ENCODE results near the gene USP7. TPM values are rescaled to one million over a fixed set of nuclear protein-coding genes. Genes with fewer than 3 reads are reported as not detected.

Gene USP7
- total RNA-seq, 1 donor from 2014 or later, result 87.5 TPM

DNA sequence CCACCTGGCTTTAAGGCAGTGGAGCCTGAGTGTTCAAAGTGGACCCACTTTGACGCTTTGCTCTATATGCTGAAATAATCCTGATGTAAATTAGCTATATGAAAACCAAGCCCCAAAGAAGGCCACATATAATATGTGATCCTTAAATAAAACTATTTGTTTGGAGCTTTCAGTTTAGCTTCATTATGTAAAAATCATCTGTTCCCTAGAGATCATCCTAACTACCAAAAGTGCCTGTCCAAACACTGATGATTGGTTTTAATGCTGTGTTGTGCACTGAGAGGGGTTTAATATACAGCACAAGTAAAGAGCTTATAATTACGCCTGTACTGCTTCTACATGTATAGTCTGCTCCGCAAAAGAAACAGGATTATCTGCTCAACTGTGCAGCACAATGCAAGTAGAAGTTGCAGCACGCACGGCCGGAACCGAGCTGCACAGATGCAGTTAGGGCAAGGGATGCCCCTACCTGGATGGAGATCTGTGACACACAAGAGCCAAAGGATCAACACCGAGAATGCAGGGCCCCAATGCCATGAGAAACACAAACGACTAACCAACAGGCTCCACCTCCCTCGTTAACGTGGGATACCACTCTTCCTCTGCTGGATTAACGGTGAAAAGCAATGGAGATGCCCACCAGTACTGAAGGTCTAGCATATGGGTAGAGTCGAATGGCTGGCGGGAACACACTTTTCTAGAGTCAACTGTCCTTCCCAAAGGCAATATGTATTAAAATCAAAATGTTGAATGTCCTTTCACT, 20.5 kb downstream of the USP7 start:
- H3K9me3 ChIP-seq, result no peaks in the 10 kb centered on the region
- H3K27me3 ChIP-seq, result no peaks in the 10 kb centered on the region
- H3K36me3 ChIP-seq, result no peaks in the 10 kb centered on the region
- TF ChIP-seq, protein P1, sequence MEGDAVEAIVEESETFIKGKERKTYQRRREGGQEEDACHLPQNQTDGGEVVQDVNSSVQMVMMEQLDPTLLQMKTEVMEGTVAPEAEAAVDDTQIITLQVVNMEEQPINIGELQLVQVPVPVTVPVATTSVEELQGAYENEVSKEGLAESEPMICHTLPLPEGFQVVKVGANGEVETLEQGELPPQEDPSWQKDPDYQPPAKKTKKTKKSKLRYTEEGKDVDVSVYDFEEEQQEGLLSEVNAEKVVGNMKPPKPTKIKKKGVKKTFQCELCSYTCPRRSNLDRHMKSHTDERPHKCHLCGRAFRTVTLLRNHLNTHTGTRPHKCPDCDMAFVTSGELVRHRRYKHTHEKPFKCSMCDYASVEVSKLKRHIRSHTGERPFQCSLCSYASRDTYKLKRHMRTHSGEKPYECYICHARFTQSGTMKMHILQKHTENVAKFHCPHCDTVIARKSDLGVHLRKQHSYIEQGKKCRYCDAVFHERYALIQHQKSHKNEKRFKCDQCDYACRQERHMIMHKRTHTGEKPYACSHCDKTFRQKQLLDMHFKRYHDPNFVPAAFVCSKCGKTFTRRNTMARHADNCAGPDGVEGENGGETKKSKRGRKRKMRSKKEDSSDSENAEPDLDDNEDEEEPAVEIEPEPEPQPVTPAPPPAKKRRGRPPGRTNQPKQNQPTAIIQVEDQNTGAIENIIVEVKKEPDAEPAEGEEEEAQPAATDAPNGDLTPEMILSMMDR (IDR thresholded peaks at IDR 0.05), result no peak
- DNase-seq, result no peak
- no peak overlapping the region for H3K27ac ChIP-seq
- H3K4me3 ChIP-seq, result no peak overlapping the region
- H3K4me1 ChIP-seq, result peaks cover 60% of the 10 kb centered on the region
- no peak for ATAC-seq
- intact Hi-C loops (cut with DNase I), result no loop called here

- Histone ChIP-seq H3K27ac (no peak overlapping the region), H3K4me1 (peaks cover 67% of the 10 kb centered on the region), H3K36me3 (no peaks in the 10 kb centered on the region), H3K9me3 (no peaks in the 10 kb centered on the region), H3K27me3 (no peaks in the 10 kb centered on the region), H3K4me3 (no peak overlapping the region)
- intact Hi-C loops (cut with DNase I), result no loop called here
- TF ChIP-seq, protein P1 (IDR thresholded peaks at IDR 0.05), result no peak
- ATAC-seq (peak; percentile 61), DNase-seq (no peak)
Observed at GRCh38 chr16:8941718-8942344, 21.9 kb downstream of the USP7 start.

DNA sequence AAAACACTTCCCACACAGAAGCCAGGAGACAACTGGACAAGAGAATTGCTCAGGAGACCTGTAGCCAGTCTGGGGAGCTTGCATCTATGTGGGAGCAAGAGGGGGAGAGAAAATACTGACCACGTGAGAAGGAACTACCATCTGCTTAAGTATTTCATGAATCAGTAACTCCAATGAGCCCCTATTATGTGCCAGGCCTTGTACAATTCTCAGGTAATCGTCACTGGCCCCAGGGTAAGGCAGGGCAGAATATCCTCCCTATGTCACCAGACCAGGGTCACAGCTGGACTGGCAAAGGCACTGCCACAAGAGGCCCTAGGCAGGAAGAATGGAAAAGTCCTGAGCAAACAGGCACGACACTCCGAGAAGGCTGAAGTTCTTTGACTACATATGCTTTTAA, 25.9 kb downstream of the USP7 start:
- no peak for ATAC-seq
- Histone ChIP-seq H3K4me3 (no peak overlapping the region), H3K27ac (no peak overlapping the region), H3K4me1 (peaks cover 44% of the 10 kb centered on the region), H3K36me3 (no peaks in the 10 kb centered on the region), H3K27me3 (no peaks in the 10 kb centered on the region), H3K9me3 (no peaks in the 10 kb centered on the region)
- TF ChIP-seq, protein P1 (IDR thresholded peaks at IDR 0.05), result no peak
- no peak for DNase-seq
- intact Hi-C loops (cut with DNase I), result no loop called here

DNA sequence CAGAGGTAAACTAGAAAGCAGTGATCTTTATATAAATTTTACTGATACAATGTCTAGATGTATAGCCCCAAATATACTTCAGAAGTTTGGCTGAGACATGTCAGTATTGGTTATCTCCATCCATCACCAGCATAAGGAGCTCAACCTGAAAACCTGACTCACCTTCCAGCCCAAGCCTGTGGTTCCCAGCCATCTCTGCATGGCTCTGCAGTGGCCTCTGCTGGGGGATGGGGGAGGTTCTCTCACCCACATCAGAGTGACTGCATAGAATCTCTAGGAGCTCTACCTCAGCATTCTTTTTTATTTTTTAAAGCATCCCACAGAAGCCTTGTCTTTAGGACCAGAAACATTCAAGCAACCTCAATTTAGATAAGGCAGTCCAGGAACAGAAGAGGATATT, 27.3 kb downstream of the USP7 start:
- Histone ChIP-seq H3K36me3 (no peaks in the 10 kb centered on the region), H3K4me3 (no peak overlapping the region), H3K9me3 (no peaks in the 10 kb centered on the region), H3K27me3 (no peaks in the 10 kb centered on the region), H3K4me1 (peaks cover 33% of the 10 kb centered on the region), H3K27ac (no peak overlapping the region)
- TF ChIP-seq, protein P1 (IDR thresholded peaks at IDR 0.05), result peak; percentile 48
- intact Hi-C loops (cut with DNase I), result no loop called here
- ATAC-seq (peak; percentile 81), DNase-seq (no peak)

- peaks cover 33% of the 10 kb centered on the region for H3K4me1 ChIP-seq
- no peaks in the 10 kb centered on the region for H3K9me3 ChIP-seq
- TF ChIP-seq, protein P1 (IDR thresholded peaks at IDR 0.05), result no peak
- intact Hi-C loops (cut with DNase I), result no loop called here
- no peak overlapping the region for H3K4me3 ChIP-seq
- DNase-seq (no peak), ATAC-seq (no peak)
- no peak overlapping the region for H3K27ac ChIP-seq
- no peaks in the 10 kb centered on the region for H3K36me3 ChIP-seq
- no peaks in the 10 kb centered on the region for H3K27me3 ChIP-seq
Observed at GRCh38 chr16:8935989-8936388, 27.7 kb downstream of the USP7 start.

Measured in upper lobe of right lung (tissue), 1 donor.